ENCODE results near the gene PERM1. TPM values are rescaled to one million over a fixed set of nuclear protein-coding genes. Genes with fewer than 3 reads are reported as not detected.
"Not testable (repeated sequence)": the region's sequence is repeated elsewhere in the genome, so short reads cannot be mapped to it uniquely, and the experiment has no call there.

Gene PERM1
- total RNA-seq, 1 donor from 2014 or later, result not detected

- no peak for TF ChIP-seq CTCF (IDR thresholded peaks at IDR 0.05; ENCODE audit: insufficient read depth, low read length, severe bottlenecking)
- FAIRE-seq (no peak), DNase-seq (ENCODE audit: low read depth) (no peak)
- Histone ChIP-seq H3K4me3 (ENCODE audit: low read depth, low read length) (no peak overlapping the region), H3K36me3 (ENCODE audit: control insufficient read depth, insufficient read depth, low read length) (no peaks in the 10 kb centered on the region), H3K27me3 (ENCODE audit: control insufficient read depth, insufficient read depth, low read length) (no peaks in the 10 kb centered on the region)
Observed at GRCh38 chr1:993379-993995, 11.6 kb upstream of the PERM1 start.

- no peaks in the 10 kb centered on the region for H3K36me3 ChIP-seq (ENCODE audit: control insufficient read depth, insufficient read depth, low read length)
- H3K4me3 ChIP-seq (ENCODE audit: low read depth, low read length), result no peak overlapping the region
- DNase-seq (ENCODE audit: low read depth) (no peak), FAIRE-seq (no peak)
- H3K27me3 ChIP-seq (ENCODE audit: control insufficient read depth, insufficient read depth, low read length), result no peaks in the 10 kb centered on the region
- TF ChIP-seq CTCF (IDR thresholded peaks at IDR 0.05; ENCODE audit: insufficient read depth, low read length, severe bottlenecking), result no peak
Observed at GRCh38 chr1:992362-992761, 10.5 kb upstream of the PERM1 start.

- Histone ChIP-seq H3K4me3 (ENCODE audit: low read depth, low read length) (no peak overlapping the region), H3K36me3 (ENCODE audit: control insufficient read depth, insufficient read depth, low read length) (no peaks in the 10 kb centered on the region), H3K27me3 (ENCODE audit: control insufficient read depth, insufficient read depth, low read length) (no peaks in the 10 kb centered on the region)
- FAIRE-seq (no peak), DNase-seq (ENCODE audit: low read depth) (no peak)
- no peak for TF ChIP-seq CTCF (IDR thresholded peaks at IDR 0.05; ENCODE audit: insufficient read depth, low read length, severe bottlenecking)
Observed at GRCh38 chr1:991895-992294, 10.0 kb upstream of the PERM1 start.

- not testable (repeated sequence) for H3K4me3 ChIP-seq (ENCODE audit: low read depth, low read length); DNase-seq (ENCODE audit: low read depth); H3K36me3 ChIP-seq (ENCODE audit: control insufficient read depth, insufficient read depth, low read length); H3K27me3 ChIP-seq (ENCODE audit: control insufficient read depth, insufficient read depth, low read length); FAIRE-seq
Observed at GRCh38 chr1:991275-991674, 9.4 kb upstream of the PERM1 start.

GRCh38 chr1:988061-988460 is 6.2 kb upstream of the PERM1 start:
- not testable (repeated sequence) for H3K36me3 ChIP-seq (ENCODE audit: control insufficient read depth, insufficient read depth, low read length); DNase-seq (ENCODE audit: low read depth); FAIRE-seq; H3K4me3 ChIP-seq (ENCODE audit: low read depth, low read length); H3K27me3 ChIP-seq (ENCODE audit: control insufficient read depth, insufficient read depth, low read length)

- FAIRE-seq, result no peak
- no peaks in the 10 kb centered on the region for H3K36me3 ChIP-seq (ENCODE audit: control insufficient read depth, insufficient read depth, low read length)
- no peak for TF ChIP-seq CTCF (IDR thresholded peaks at IDR 0.05; ENCODE audit: insufficient read depth, low read length, severe bottlenecking)
- peaks cover 13% of the 10 kb centered on the region for H3K27me3 ChIP-seq (ENCODE audit: control insufficient read depth, insufficient read depth, low read length)
- no peak overlapping the region for H3K4me3 ChIP-seq (ENCODE audit: low read depth, low read length)
- DNase-seq (ENCODE audit: low read depth), result no peak
Observed at GRCh38 chr1:985126-985525, 3.2 kb upstream of the PERM1 start.

GRCh38 chr1:984476-984814 is 2.6 kb upstream of the PERM1 start:
- H3K4me3 ChIP-seq (ENCODE audit: low read depth, low read length), result no peak overlapping the region
- DNase-seq (ENCODE audit: low read depth) (no peak), FAIRE-seq (no peak)
- H3K36me3 ChIP-seq (ENCODE audit: control insufficient read depth, insufficient read depth, low read length), result no peaks in the 10 kb centered on the region
- peaks cover 13% of the 10 kb centered on the region for H3K27me3 ChIP-seq (ENCODE audit: control insufficient read depth, insufficient read depth, low read length)
- no peak for TF ChIP-seq CTCF (IDR thresholded peaks at IDR 0.05; ENCODE audit: insufficient read depth, low read length, severe bottlenecking)

Data from bronchial epithelial cell (primary cell).